Endothelial cell of umbilical vein (primary cell): Measurements from ENCODE around the gene HRH3. TPM values are rescaled to one million over a fixed set of nuclear protein-coding genes. Genes with fewer than 3 reads are reported as not detected.
A peak's percentile ranks its signal among the peaks of the same experiment; 100 is the strongest.

Source experiments
- BruUV-seq: library from RNA; stranded (reverse); fragments of 400-500 nt; replicated peaks from 2 replicates; lab custom pipeline; 2021; lab: Mats Ljungman, UMichigan
- CTCF ChIA-PET: fragments of 300-600, 350-600 bp; sonication (Branson Sonifier 250); formaldehyde crosslinking; loops from one replicate; lab custom pipeline; 2021; ENCODE audit warnings: antibody characterized with exemption, inconsistent platforms; lab: Charles Lee
- POLR2A ChIA-PET: fragments of 300-600, 350-600 bp; sonication (Branson Sonifier 250); formaldehyde crosslinking; loops from one replicate; lab custom pipeline; 2021; ENCODE audit warnings: antibody characterized with exemption, inconsistent platforms; lab: Charles Lee
- DNase-seq: peaks from one replicate; pipeline ENCODE4 v3.0.0-alpha.2; 2011; ENCODE audit warnings: low read depth, low spot score
- FAIRE-seq: peaks from 2 replicates; lab custom pipeline; 2011; peaks lifted over from hg19 to GRCh38; lab: Jason Lieb, UNC
- H2AFZ ChIP-seq: 2 replicates; pipeline ENCODE4 v1.6.0; 2012; ENCODE audit warnings: low read depth, low read length, control low read depth, inconsistent platforms
- H3K27ac ChIP-seq: 2 replicates; pipeline ENCODE4 v1.5.1; 2011; ENCODE audit warnings: low read depth, mild to moderate bottlenecking, control low read depth, low read length, moderate library complexity; ENCODE audit not compliant: insufficient read depth
- H3K27me3 ChIP-seq, 2 experiments: 2 replicates each; pipeline versions ENCODE4 v1.6.0 to v1.6.1; 2011; ENCODE audit warnings: low read length in 2 of 2, mixed read lengths in 1 of 2; ENCODE audit not compliant: control insufficient read depth in 2 of 2, insufficient read depth in 2 of 2
- H3K36me3 ChIP-seq, 2 experiments: 2 replicates in 1 of 2; 3 replicates in 1 of 2; pipeline ENCODE4 v1.5.1; 2011; ENCODE audit warnings: low read length in 2 of 2, mild to moderate bottlenecking in 1 of 2, moderate library complexity in 1 of 2; ENCODE audit not compliant: control insufficient read depth in 2 of 2, insufficient read depth in 2 of 2; ENCODE audit errors: extremely low read depth in 1 of 2
- H3K4me1 ChIP-seq: 3 replicates; pipeline ENCODE4 v1.5.1; 2011; ENCODE audit warnings: mild to moderate bottlenecking, low read length; ENCODE audit not compliant: control insufficient read depth, insufficient read depth; ENCODE audit errors: extremely low read depth
- H3K4me2 ChIP-seq: 2 replicates; pipeline ENCODE4 v1.6.1; 2011; ENCODE audit warnings: low read length, control low read depth, mixed read lengths; ENCODE audit not compliant: insufficient read depth
- H3K4me3 ChIP-seq, 3 experiments: fragments of 200-600 bp in 1 of 3; sonication (generic), shearing (Covaris generic) in 1 of 3; replicated peaks in 1 of 3; 2 replicates each; pipeline ENCODE4 v1.5.1; 2011 to 2016; ENCODE audit warnings: control low read depth in 3 of 3, low read length in 3 of 3, mild to moderate bottlenecking in 2 of 3, inconsistent platforms in 1 of 3, low read depth in 1 of 3, moderate library complexity in 1 of 3; ENCODE audit not compliant: insufficient read depth in 1 of 3
- H3K79me2 ChIP-seq: 2 replicates; pipeline ENCODE4 v1.6.0; 2012; ENCODE audit warnings: low read length, inconsistent platforms; ENCODE audit not compliant: control insufficient read depth, insufficient read depth
- H3K9ac ChIP-seq: replicated peaks from 2 replicates; pipeline ENCODE3; 2011; ENCODE audit warnings: low read length, control low read depth; ENCODE audit not compliant: insufficient read depth; ENCODE audit errors: extremely low read depth
- H3K9me1 ChIP-seq: replicated peaks from 3 replicates; pipeline ENCODE4 v1.6.0; 2011; ENCODE audit warnings: mild to moderate bottlenecking, low read length; ENCODE audit not compliant: control insufficient read depth, insufficient read depth; ENCODE audit errors: extremely low read depth
- H3K9me3 ChIP-seq: replicated peaks from 2 replicates; pipeline ENCODE4 v1.5.1; 2012; ENCODE audit warnings: low read length, inconsistent platforms; ENCODE audit not compliant: control insufficient read depth, insufficient read depth
- H4K20me1 ChIP-seq: replicated peaks from 2 replicates; pipeline ENCODE3; 2011; ENCODE audit warnings: mild to moderate bottlenecking, low read length; ENCODE audit not compliant: control insufficient read depth, insufficient read depth; ENCODE audit errors: extremely low read depth
- FOS ChIP-seq: IDR thresholded peaks from 2 replicates; pipeline ENCODE4 v1.6.1; 2011; ENCODE audit warnings: mild to moderate bottlenecking, low read length, moderate library complexity, borderline replicate concordance; ENCODE audit not compliant: insufficient read depth
- GATA2 ChIP-seq: IDR thresholded peaks from 2 replicates; pipeline ENCODE4 v1.7.0; 2011; ENCODE audit warnings: low read depth, mild to moderate bottlenecking, moderate library complexity, mixed read lengths, low read length; ENCODE audit not compliant: insufficient read length, insufficient read depth
- JUN ChIP-seq: IDR thresholded peaks from 2 replicates; pipeline ENCODE4 v1.6.1; 2011; ENCODE audit warnings: borderline replicate concordance, low read depth; ENCODE audit not compliant: insufficient read length, insufficient read depth
- MAX ChIP-seq: IDR thresholded peaks from 2 replicates; pipeline ENCODE4 v1.6.1; 2011; ENCODE audit not compliant: insufficient read depth, insufficient read length
- dilution Hi-C: fragments of 300-500 bp; cut with MboI; formaldehyde crosslinking; loops from one replicate; pipeline ENCODE4 v1.15.0; 2019; ENCODE audit warnings: low sequenced_read_pairs; ENCODE audit not compliant: extremely low pct_ligation_motif_present
- intact Hi-C: fragments of 100-400 bp; cut with micrococcal nuclease; formaldehyde crosslinking; loops from one replicate; pipeline ENCODE4 v1.10.0; 2022
- polyA plus RNA-seq, 4 experiments: library from polyadenylated mRNA; depleted of rRNA in 3 of 4; stranded (reverse) in 3 of 4; unstranded in 1 of 4; fragments of >200 nt; gene quantifications; 2 replicates each; pipeline versions ENCODE4 v1.2.1 to v1.2.3, GENCODE V29; 2011 to 2012; ENCODE audit warnings: missing spikeins in 1 of 4
- total RNA-seq: library from RNA; stranded (reverse); gene quantifications from 2 replicates; pipeline ENCODE4 v1.2.3, GENCODE V29; 2021

The HRH3 gene
- total and polyA plus RNA-seq, 2 donors (not counting 3 experiments of a cell fraction or from before 2014, with no cell fraction given), result not detected

- Histone ChIP-seq H3K4me1 (peaks cover 12% of the 10 kb centered on the region), H3K9me3 (no peaks in the 10 kb centered on the region), H3K4me3 (no peak overlapping the region), H3K9me1 (no peaks in the 10 kb centered on the region), H3K9ac (no peak overlapping the region), H3K27me3 (no peaks in the 10 kb centered on the region), H2AFZ (no peak overlapping the region), H4K20me1 (no peaks in the 10 kb centered on the region), H3K27ac (no peak overlapping the region), H3K79me2 (peaks cover 12% of the 10 kb centered on the region), H3K36me3 (peaks cover 2 to 9% of the 10 kb centered on the region in 2 experiments), H3K4me2 (no peak overlapping the region)
- CTCF ChIA-PET, result no interaction called here
- DNase-seq (no peak), FAIRE-seq (no peak)
- dilution Hi-C loops (no loop called here), intact Hi-C loops (no loop called here)
- no TSS peak for BruUV-seq
- POLR2A ChIA-PET, result no interaction called here
- TF ChIP-seq MAX, result no peak
- TF ChIP-seq FOS, result no peak
Measured at GRCh38 chr20:62190639-62191411, 29.3 kb downstream of the HRH3 start.

GRCh38 chr20:62186887-62187866, 32.9 kb downstream of the HRH3 start:
- dilution Hi-C loops, result no loop called here
- H3K27ac ChIP-seq, result peak overlapping the region; percentile 87
- no peaks in the 10 kb centered on the region for H3K27me3 ChIP-seq
- ChIA-PET POLR2A (no interaction called here), CTCF (interaction anchor here (0.9 kb wide), 3 partner anchors 42 to 176 kb away, joined by 3 read pairs; no protein-coding TSS in a partner anchor)
- H3K9me1 ChIP-seq, result no peaks in the 10 kb centered on the region
- peak overlapping the region; percentile 90 for H3K4me2 ChIP-seq
- TF ChIP-seq JUN (peak; percentile 10), GATA2 (no peak)
- H3K9me3 ChIP-seq, result no peaks in the 10 kb centered on the region
- intact Hi-C loops, result loop anchor here (10.0 kb wide), 1 partner anchor 198 kb away; the partner anchor contains the start of gene RPS21
- no TSS peak for BruUV-seq
- no peak for FAIRE-seq
- peak; percentile 74 for DNase-seq
- H4K20me1 ChIP-seq, result no peaks in the 10 kb centered on the region
- peak overlapping the region; percentile 66 for H3K9ac ChIP-seq
- H3K79me2 ChIP-seq, result peaks cover 25% of the 10 kb centered on the region
- H3K4me1 ChIP-seq, result peaks cover 18% of the 10 kb centered on the region
- H3K36me3 ChIP-seq, result peaks cover 2 to 4% of the 10 kb centered on the region in 2 experiments
- peak overlapping the region in 1 of 3 experiments; percentile 48 for H3K4me3 ChIP-seq
- H2AFZ ChIP-seq, result peak overlapping the region; percentile 72
